ENCODE data around the gene COLQ.

COLQ gene

DNA sequence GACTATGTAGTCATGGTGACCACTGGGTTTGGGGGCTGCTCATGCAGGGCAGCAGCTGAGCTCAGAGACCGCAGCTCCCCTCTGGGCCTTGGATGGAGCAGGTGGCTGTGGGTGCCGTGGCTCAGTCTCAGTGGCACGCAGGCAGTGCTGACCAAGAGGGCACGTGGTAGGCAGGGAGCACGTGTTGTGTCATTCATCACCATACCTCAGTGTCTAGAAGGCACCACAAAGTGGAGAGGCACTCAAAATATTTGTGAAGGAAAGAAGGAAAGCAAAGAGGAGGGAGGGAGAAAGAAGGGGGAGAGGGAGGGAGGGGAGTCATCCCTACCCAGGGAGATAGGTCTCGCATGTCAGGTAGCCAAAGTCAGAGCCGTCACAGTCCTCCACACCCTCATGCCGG, 68.0 kb downstream of the COLQ start:
- no peak for DNase-seq

DNA sequence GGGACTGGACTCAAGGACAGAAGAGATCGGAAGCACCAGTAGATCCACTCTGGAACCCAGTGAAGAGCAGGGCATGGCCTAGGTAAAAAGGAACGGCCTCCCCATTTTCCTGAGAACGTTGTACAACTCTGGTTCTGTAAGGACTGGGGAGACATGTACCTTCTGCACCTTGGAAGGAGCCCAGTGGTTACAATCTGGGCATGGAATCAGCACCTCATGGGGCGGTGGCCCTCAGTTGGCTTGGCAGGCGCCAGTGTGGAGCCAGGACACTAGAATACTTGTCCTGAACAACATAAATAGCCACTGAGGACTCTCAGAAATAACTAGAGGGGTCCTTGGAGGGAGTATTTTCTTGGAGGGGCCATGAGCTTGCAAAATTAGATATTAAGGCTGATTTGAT, 68.5 kb downstream of the COLQ start:
- DNase-seq, result no peak

DNA sequence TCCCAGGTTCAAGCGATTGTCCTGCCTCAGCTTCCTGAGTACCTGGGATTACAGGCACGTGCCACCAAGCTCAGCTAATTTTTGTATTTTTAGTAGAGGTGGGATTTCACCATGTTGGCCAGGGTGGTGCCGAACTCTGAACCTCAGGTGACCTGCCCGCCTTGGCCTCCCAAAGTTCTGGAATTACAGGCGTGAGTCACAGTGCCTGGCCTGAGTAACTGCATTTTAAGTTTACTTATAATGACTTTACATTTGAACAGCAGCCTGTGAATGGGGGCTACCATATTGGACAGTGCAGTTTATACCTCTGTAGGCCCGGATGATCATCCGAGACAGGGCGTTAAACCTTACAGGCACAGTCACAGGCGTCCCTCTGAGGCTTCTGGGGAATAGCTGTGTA, 69.3 kb downstream of the COLQ start:
- no peak for DNase-seq

DNA sequence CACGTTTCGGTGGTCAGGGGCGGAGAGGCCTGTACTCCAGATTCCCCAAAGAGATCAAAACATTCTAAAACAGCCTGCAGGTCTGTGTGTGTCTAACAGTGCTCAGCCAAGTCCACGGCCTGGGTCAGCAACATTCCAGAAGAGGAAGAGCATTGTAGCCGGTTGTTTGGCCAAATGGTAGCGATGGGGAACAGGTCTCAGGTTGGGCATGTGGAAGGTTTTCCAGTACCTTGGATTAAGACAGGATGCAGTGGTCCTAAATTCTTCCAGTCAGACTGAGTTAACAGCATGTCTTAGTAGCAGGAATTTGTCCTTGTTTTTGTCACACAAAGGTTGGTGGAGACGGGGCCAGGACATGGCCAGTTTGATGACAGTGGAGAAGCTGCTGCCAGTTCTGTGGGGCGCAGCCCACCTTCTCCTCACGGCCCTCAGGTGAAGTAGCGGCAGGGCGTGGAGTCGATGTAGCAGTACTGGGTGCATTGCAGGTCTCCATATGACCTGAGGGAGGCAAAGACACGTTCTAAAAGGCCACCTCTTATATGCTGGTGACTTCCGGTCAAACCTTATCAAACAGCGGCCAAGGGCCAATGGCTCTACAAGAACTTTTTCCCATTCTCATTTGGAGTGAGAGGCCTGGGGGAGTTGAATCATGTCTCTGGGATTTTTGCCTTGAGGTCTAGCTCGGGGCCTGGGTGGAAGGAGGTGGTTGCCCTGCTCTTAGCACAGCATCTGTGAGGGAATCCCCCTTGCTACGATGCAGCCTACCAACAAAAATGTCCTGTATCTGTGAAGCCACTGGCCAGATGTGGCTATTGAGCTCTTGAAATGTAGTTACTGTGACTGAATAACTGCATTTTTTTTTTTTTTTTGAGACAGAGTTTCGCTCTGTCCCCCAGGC, 70.0 kb downstream of the COLQ start:
- DNase-seq, result no peak

DNA sequence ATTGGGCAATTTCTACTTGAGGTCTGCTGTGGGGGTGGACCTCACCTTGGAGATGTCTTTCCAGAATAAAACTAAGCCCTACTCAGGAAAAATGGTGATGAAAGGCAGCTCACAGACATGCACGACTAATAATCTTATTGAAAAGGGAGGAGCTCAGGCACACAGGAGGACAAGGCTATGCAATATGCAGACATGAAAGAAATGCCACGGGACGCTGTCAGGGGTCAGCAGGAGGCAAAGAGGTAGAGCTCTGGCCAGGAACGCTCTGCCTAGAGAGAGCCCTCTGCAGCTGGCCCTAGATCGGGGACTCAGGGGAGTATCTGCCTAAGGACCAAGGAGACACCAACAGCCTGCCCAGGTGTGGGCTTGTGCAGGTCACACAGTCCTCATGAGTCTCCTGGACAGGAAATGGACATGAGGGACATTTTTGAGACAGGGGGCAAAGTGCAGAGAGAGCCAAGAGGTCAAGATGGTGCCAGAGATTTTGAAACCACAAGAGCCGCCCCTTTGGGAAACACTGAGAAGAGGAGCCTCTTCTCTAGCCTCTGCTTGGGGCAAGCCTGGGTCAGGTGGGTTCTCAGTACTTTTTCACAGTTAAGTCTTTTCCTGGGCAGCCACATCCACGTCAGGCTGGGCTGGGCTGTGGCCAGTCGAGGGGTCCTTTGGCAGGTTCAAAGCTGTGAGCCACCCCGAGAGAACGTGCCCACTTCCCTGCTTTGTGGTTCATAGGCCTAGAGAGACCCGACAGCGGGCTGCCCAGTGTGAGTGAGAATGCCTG, 70.9 kb downstream of the COLQ start:
- no peak for DNase-seq

DNA sequence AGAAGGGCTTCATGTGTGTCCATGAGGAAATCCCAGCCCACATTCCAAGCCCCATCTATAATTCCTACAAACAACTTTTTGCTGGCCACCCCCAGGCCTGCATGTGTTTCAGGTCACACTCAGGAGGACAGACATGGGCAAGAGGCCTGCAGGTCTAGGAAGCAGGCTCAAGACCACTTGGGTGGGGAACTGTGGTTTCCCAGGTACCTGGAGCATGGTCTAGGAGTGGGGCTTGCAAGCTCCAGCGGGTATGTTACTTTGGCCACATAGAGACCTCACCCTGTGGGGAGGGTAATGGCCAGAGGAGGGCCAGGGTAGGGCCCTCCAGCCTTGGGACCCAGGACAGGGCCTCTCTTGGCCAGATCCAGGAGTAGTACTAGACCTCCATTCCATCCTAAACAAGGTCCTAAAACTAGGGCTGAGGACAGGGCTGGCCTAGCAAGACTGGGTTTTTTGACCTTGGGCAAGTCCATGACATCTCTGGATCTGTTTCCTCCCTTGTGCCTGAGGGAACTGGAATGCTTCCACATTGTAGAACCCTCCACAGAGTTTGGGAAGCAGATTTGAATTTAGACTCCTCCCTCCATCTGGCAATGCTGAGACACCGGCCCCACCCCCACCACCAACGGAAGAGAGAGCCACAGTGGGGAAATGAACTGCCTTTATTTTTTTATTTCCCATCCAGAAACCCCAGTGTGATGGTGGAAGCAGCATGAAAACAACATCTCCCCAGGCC, 71.8 kb downstream of the COLQ start:
- DNase-seq, result no peak

DNA sequence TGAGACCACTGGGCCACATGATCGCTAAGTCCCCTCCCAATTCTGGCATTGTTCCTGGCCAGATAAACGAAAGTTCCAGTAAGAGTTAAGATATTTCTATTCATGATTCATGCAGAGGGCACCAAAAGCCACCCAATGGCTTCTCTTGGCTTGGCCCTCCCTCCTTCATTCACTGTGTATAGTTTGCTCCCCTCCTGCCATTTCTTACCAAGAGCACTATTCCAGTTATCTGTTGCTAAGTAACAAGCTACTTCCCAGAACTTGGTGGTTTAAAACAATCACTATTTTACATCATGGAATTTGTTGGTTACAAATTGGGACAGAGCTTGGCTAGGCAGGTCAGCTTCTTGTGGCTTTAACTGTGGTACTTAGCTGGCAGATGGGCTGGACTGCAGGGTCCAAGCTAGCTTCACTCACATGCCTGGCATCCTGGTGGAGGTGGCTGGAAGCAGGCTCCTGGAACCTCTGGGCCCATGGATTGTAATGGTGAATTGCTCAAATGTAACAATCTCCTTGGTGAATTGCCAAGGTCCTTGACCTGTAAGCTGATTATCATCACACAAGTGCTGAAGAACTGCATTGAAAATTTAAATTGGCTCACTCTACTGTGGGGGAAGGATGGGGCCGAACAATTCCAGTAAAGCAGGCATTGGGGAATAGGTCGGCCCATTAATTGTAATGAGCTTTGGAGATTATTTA, 77.5 kb downstream of the COLQ start:
- no peak for DNase-seq

DNA sequence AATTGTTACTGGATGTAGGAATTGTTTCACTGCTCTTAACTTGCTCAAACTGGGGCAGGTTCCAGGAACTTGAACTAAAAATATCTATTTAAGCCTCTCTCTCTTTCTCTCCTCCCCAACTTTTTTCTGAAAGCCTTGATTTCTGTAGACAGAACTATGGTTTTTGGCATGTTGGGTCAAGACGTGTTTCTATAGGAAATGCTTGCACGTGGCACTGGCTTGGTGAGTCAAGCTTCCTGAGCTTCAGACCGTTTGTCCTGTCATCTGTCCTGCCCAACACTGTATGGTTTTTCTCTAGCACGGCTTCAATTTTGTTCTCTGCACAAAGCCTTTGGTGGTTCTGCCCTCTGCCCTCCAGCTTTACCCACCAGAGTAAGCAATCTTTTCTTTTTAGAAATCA, 80.6 kb downstream of the COLQ start:
- no peak for DNase-seq

DNA sequence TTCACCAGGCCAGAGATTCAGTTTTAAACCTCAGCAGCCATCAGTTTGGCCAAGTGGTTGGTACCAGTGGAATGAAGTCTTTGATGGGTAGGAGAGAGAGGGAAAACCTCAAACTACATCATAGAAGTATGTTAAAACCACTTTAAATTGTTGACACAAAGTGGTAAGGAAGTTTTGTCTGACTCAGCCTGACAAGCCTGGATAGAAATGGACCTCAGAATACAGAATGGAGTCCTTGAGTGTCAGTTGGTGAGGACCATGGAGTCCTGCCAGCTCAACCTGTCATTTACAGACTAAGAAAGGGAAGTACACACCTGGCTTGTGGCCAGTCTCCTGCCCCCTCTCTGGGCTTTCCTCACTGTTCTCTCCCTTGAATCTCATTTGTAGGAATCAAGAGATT, 82.0 kb downstream of the COLQ start:
- DNase-seq, result no peak

DNA sequence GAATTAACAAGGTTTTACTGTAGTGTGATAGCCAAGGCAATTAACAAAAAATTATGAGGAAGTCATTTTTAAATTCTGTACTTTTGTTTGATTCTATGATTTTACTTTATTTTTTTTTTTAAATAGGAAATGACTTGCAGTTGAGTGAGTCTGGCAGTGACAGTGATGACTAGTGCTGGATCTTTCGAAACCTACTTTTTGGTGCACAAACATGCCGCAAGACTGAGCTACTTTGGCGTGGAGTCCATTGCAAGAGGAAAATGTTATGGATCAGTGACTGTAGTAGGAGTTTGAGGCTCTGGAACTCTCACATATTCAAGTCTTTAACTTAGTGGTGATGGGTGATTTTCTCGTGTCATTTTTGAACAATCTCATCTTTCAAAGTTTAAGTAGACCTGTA, 82.5 kb downstream of the COLQ start:
- DNase-seq, result no peak

DNA sequence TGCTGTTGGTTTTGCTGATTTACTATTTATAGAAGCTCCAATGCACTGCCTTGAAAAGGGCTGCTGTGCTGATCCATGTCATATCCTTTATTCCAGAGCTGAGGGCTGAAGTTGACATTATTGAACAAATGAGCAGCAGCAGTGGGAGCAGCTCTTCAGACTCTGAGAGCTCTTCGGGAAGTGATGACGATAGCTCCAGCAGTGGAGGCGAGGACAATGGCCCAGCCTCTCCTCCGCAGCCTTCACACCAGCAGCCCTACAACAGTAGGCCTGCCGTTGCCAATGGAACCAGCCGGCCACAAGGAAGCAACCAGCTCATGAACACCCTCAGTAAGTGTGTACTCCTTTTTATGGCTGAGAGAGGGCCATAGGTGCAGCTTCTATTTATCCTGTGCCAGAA, 85.3 kb downstream of the COLQ start:
- DNase-seq, result no peak

DNA sequence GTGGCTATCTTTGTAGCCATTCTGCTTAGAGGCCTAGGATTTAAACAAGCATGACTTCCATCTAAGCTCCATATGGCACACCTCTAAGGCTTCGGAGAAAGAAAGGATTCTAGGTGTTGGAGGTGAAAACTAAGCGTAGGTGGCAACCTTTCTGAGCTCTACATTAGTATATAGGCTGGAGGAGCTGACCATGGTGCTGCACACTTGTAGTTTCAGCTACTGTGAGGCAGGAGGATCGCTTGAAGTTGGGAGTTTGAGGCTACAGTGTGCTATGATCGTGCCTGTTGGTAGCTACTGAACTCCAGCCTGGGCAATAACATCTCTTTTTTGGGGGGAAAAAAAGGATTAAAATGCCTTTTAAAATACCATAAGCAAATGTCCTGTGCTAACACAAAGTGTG, 86.8 kb downstream of the COLQ start:
- no peak for DNase-seq

DNA sequence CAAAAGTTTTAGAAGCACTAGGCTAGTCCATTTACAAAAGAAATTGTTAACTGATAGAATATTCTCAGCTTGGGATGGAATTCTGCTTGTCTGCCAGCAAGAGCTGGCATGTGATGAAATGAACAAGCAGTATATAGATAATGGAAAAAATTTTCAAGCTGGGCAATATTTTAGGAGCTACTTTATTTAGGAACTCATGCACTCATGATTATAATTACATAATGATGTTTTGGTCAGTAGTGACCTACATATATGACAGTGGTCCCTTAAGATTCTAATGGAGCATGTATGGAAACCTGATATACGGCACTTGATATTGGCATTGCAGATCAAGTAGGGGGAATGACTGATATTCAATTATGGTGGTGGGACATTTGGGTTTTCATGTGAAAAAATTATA, 88.0 kb downstream of the COLQ start:
- no peak for DNase-seq

DNA sequence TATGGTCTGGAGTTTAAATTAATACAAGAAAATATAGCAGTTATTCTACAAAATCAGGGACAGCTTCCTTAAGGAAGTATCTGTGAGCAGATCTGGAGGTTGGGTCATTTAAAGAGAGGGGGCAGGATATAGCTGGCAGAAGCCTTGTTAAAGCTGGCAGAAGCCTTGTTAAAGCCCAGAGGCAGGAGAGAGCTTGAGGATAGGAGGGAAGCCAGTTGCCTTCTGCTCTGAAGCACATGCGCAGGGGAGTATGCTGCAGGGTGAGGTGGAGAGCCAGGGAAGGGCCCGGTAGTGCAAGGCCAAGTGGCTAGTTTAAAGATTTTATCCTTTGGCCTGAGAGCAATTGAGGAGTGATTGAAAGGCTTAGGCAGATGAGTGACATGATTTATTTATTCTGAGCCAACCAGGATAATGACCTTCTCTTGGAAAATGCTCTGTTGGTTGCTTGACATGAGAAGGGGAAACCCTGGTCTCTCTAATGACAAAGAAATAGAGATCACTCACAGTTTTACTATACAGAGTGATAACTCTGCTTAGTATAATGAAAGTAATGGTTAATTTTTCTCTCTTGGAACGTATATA, 90.2 kb downstream of the COLQ start:
- DNase-seq, result no peak

DNA sequence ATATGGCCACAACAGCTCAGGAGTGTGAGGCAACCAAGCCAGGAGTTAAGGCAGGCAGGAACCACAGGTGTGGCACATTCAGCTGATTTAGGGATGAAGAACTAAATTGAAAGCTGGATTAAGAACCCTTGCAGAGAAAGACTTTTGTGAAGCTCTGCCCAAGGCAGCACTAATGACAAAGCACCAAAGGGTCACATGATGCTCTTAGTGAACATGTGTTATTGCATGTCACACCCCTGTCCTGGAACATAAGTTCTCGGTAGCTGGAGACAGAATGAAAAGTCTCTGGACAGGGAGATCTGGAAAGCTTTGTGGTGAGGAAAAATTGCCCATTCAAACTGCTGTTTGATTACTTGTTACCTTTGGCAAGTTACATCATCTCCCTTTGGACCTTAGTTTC, 90.9 kb downstream of the COLQ start:
- no peak for DNase-seq

DNA sequence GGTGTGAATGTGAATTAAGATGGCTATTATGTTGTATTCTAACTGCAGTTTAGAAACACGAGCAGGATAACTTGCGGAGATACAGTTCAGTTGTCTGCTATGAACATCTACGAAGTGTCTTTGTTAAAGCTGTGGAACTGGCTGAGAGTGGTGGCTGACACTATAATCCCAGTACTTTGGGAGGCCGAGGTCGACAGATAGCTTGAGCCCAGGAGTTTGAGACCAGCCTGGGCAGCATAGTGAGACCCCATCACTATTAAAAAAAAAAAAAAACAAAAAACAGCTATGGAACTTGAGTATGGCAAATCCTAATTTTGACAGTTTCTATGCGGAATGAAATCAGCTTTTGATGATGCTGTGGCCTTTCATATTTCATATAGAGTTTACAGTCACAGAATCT, 92.4 kb downstream of the COLQ start:
- no peak for DNase-seq

DNA sequence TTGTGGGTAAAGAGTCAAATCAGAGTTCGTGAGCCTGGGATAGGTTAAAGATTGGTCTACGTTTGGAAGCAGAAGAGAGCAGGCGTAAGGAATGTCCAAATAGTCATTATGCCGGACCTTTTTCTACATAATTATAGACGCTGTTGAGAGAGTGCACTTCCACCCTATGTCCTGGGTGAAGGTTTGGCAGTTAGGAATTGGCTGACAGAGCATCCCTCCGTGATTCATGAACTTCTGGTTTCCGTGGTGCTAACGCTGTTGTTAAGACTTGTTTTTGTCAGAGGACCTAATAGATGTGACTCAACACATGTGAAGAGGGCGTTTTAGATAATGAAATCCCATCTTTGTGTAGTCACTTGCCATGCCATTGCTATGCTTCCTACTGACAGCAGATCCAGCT, 93.0 kb downstream of the COLQ start:
- DNase-seq, result peak in 1 of 5 donors; percentile 36

DNA sequence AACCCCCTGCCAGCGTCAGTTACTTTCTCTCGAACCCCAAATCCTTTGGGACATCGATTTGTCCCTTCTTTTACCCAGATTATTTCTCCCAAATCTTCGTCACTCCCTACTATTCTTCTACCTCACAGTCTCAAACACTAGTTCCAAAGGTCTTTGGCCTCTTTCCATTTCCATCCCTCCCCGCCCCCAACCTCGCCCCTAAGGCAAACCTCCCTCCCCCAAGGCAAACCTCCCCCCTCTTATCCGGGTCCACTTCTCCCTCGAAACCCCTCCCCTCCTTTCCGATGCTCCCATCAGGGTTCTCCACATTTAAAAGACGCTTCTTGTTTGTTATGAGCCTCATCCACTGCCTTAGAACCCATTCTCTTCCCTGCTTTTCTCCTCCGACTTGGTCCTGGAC, 93.5 kb downstream of the COLQ start:
- no peak for DNase-seq

DNA sequence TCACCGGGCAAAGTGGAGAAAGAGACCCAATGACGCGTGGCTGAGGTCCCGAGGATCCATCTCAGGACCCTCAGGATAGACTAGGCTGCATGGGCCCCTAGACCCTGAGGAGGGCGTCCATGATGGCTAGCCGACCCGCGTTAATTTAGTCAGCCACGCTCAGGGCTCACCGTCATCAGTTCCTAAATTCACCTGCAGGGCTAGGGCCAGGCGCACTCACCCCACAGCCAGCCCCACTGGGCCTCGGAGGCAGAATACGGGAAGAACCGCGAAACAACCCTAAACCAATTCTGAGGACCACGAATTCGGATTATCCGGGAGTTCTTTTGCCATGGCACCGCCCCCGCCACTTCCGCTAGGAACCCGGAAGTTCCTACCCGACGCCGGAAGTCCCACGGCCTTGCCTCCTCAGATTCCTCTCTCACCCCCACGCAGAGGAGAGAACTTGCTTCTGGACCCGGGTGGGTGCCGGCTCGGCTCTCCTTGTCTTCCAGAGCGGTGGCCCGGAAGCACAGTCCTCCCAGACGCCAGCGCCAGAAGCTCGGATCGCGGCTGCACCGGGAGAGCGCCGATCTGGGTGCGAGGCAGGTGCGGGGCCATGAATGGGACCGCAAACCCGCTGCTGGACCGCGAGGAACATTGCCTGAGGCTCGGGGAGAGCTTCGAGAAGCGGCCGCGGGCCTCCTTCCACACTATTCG, 94.2 kb downstream of the COLQ start, which contains the start of the genes EAF1 and METTL6:
EAF1 (plus strand) TSS at position 417 of the 699 bp plus-strand sequence; CDS start at position 599, 182 bp downstream.
METTL6 (minus strand) TSS at position 363 of the 699 bp plus-strand sequence. CDS start 1,033 bp downstream, outside the sequence.
- peak; percentile 69 to 85 (median 79) for DNase-seq

DNA sequence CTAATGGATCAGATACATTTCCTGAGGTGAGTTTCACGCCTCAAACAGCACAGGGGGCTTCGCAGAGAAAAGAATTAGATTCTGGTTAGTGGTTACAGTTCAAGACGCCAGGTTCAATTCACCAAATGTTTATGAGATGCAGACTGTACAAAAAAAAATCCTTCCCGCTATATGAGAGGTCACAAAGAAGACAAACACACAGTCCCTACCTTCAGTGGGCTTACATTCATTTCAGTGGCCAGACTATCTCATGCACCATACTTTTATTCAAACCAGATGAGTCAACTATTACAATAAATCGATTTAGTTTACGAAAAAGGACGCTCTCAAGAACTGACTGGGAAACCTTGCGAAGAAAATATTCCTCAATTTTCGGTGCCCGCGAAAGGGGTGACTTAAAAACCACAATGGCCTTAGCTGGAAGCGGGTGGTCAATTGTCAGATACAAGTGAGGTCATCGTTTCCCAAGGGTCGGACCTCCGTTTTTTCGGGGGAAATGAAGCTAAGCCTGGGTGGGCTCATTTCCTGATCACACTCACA, 94.9 kb downstream of the COLQ start:
- no peak for DNase-seq

DNA sequence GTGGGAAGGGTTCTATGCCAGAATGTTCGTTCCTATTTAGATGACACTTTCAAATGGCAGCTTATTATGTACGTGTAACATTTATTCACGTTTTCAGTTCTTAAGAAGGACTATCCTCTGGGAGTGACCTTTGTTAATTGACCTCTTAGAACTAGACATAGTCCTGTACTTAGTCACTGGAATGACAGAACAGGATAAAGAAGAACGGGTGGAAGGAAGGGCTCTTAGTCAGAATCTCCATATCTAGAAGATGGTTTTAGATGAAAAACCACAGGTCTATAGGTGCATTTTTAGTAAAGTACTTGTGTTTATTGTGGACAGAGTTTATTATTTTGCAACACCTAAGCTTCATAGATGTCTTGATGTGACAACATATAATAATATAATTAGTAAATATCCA, 100.6 kb downstream of the COLQ start:
- DNase-seq, result no peak
